IMR-90 (cell line): ENCODE results near the gene PDK1. TPM values are rescaled to one million over a fixed set of nuclear protein-coding genes. Genes with fewer than 3 reads are reported as not detected.

Experiments used
- ATAC-seq: fragments of 200-7000 bp; cut with Tn5 transposase; 2 replicates; pipeline ENCODE4 v1.9.1; 2020; ENCODE audit warnings: low read depth, mild to moderate bottlenecking, moderate library complexity
- BruUV-seq: library from RNA; stranded (reverse); fragments of 400-500 nt; replicated peaks from 2 replicates; lab custom pipeline; 2021; lab: Mats Ljungman, UMichigan
- CTCF ChIA-PET: fragments of 300-600 bp; formaldehyde crosslinking; extraction: SDS; loops from one replicate; lab custom pipeline; 2021; ENCODE audit warnings: antibody characterized with exemption; lab: Yijun Ruan, JAX
- POLR2A ChIA-PET: fragments of 300-600 bp; sonication (Branson Sonifier 250); formaldehyde crosslinking; loops from one replicate; lab custom pipeline; 2022; ENCODE audit warnings: antibody characterized with exemption; ENCODE audit not compliant: unreplicated experiment; lab: Charles Lee
- DNase-seq: peaks from one replicate; pipeline ENCODE4 v3.0.0; 2013
- H2AFZ ChIP-seq: replicated peaks from 2 replicates; pipeline ENCODE3; 2013; ENCODE audit warnings: low read length, mild to moderate bottlenecking; ENCODE audit not compliant: poor library complexity
- H2AK5ac ChIP-seq: 2 replicates; pipeline ENCODE4 v1.6.1; 2013; ENCODE audit warnings: low read depth, low read length, inconsistent platforms
- H2AK9ac ChIP-seq: replicated peaks from 2 replicates; pipeline ENCODE3; 2013; ENCODE audit warnings: mild to moderate bottlenecking, low read depth, low read length, moderate library complexity; ENCODE audit not compliant: poor library complexity
- H2BK120ac ChIP-seq: 2 replicates; pipeline ENCODE4 v1.6.1; 2013; ENCODE audit warnings: low read depth, low read length, inconsistent platforms
- H2BK15ac ChIP-seq: 3 replicates; pipeline ENCODE4 v1.6.1; 2013; ENCODE audit warnings: low read depth, low read length, inconsistent platforms
- H2BK20ac ChIP-seq: 2 replicates; pipeline ENCODE4 v1.6.1; 2013; ENCODE audit warnings: low read depth, mild to moderate bottlenecking, inconsistent platforms, low read length, moderate library complexity
- H2BK5ac ChIP-seq: 2 replicates; pipeline ENCODE4 v1.6.1; 2013; ENCODE audit warnings: mild to moderate bottlenecking, low read depth, low read length, inconsistent platforms; ENCODE audit not compliant: poor library complexity, severe bottlenecking
- H3K14ac ChIP-seq: replicated peaks from 2 replicates; pipeline ENCODE4 v1.6.1; 2013; ENCODE audit warnings: low read depth, low read length, inconsistent platforms
- H3K18ac ChIP-seq: 2 replicates; pipeline ENCODE4 v1.6.1; 2013; ENCODE audit warnings: low read depth, low read length, control low read depth
- H3K23ac ChIP-seq: 2 replicates; pipeline ENCODE4 v1.6.1; 2013; ENCODE audit warnings: low read depth, low read length, inconsistent platforms
- H3K27ac ChIP-seq: 2 replicates; pipeline ENCODE4 v1.5.1; 2013; ENCODE audit warnings: mild to moderate bottlenecking, control low read depth, low read length; ENCODE audit not compliant: insufficient read depth
- H3K27me3 ChIP-seq: 2 replicates; pipeline ENCODE4 v1.6.1; 2013; ENCODE audit warnings: low read length; ENCODE audit not compliant: control insufficient read depth, insufficient read depth
- H3K36me3 ChIP-seq: 2 replicates; pipeline ENCODE4 v1.6.1; 2013; ENCODE audit warnings: low read length, mixed read lengths; ENCODE audit not compliant: control insufficient read depth, insufficient read depth
- H3K4ac ChIP-seq: 2 replicates; pipeline ENCODE4 v1.6.1; 2013; ENCODE audit warnings: low read depth, low read length, inconsistent platforms
- H3K4me1 ChIP-seq: 2 replicates; pipeline ENCODE4 v1.6.1; 2013; ENCODE audit warnings: low read length, mixed read lengths; ENCODE audit not compliant: control insufficient read depth, insufficient read depth
- H3K4me2 ChIP-seq: 2 replicates; pipeline ENCODE4 v1.6.1; 2013; ENCODE audit warnings: low read depth, mild to moderate bottlenecking, control low read depth, low read length, moderate library complexity
- H3K4me3 ChIP-seq: 2 replicates; pipeline ENCODE4 v1.5.1; 2013; ENCODE audit warnings: low read depth, mild to moderate bottlenecking, control low read depth, low read length, moderate library complexity; ENCODE audit not compliant: insufficient read depth
- H3K56ac ChIP-seq: 2 replicates; pipeline ENCODE4 v1.6.1; 2013; ENCODE audit warnings: low read length, inconsistent platforms; ENCODE audit not compliant: insufficient read depth; ENCODE audit errors: extremely low read depth
- H3K79me1 ChIP-seq, 2 experiments: 2 replicates each; pipeline ENCODE4 v1.6.1; 2013; ENCODE audit warnings: low read length in 2 of 2, inconsistent platforms in 1 of 2, low read depth in 1 of 2
- H3K9ac ChIP-seq: 2 replicates; pipeline ENCODE4 v1.6.1; 2013; ENCODE audit warnings: low read depth, low read length, control low read depth
- H3K9me1 ChIP-seq: 2 replicates; pipeline ENCODE4 v1.6.1; 2013; ENCODE audit warnings: low read length, inconsistent platforms; ENCODE audit not compliant: insufficient read depth
- H3K9me3 ChIP-seq: 2 replicates; pipeline ENCODE4 v1.6.1; 2013; ENCODE audit warnings: low read length; ENCODE audit not compliant: control insufficient read depth, insufficient read depth
- H4K20me1 ChIP-seq: 2 replicates; pipeline ENCODE4 v1.6.1; 2013; ENCODE audit warnings: low read length, inconsistent platforms; ENCODE audit not compliant: insufficient read depth
- H4K5ac ChIP-seq: 2 replicates; pipeline ENCODE4 v1.6.1; 2013; ENCODE audit warnings: mild to moderate bottlenecking, low read depth, low read length, control low read depth
- H4K8ac ChIP-seq, 2 experiments: 2 replicates each; pipeline ENCODE4 v1.6.1; 2013; ENCODE audit warnings: low read depth in 2 of 2, low read length in 2 of 2, control low read depth in 1 of 2, inconsistent platforms in 1 of 2
- H4K91ac ChIP-seq: 2 replicates; pipeline ENCODE4 v1.6.1; 2013; ENCODE audit warnings: low read depth, low read length, inconsistent platforms; ENCODE audit not compliant: insufficient read depth
- CHD1 ChIP-seq: IDR thresholded peaks from 2 replicates; pipeline ENCODE4 v1.6.1; 2012; ENCODE audit warnings: low read depth, low read length, improper control_type of control experiment
- FOS ChIP-seq: fragments of 150-350 bp; IDR thresholded peaks from 2 replicates; pipeline ENCODE4 v1.6.1; 2016; ENCODE audit warnings: low read depth, low read length
- POLR2A ChIP-seq: IDR thresholded peaks from 2 replicates; pipeline ENCODE4 v1.6.1; 2012; ENCODE audit warnings: mild to moderate bottlenecking, low read depth, low read length
- WGBS, 2 experiments: methylation state at CpG; one replicate each; pipeline versions ENCODE4 v1.1.5 to v1.1.7; 2013; ENCODE audit warnings: missing lambda C conversion rate in 2 of 2; ENCODE audit not compliant: insufficient read length in 1 of 2; ENCODE audit errors: extremely low coverage in 2 of 2; 5-methylcytosine and 5-hydroxymethylcytosine counted together
- dilution Hi-C: fragments of 300-500 bp; cut with HindIII; formaldehyde crosslinking; loops from one replicate; pipeline ENCODE4 v1.14.3; 2018; ENCODE audit warnings: low sequenced_read_pairs; ENCODE audit not compliant: unreplicated experiment
- in situ Hi-C: fragments of 300-500 bp; cut with MboI; formaldehyde crosslinking; loops from 3 replicates; pipeline ENCODE4 v1.14.3; 2019; ENCODE audit warnings: low sequenced_read_pairs, inconsistent platforms, mixed read lengths
- intact Hi-C: fragments of 100-400 bp; cut with micrococcal nuclease; formaldehyde crosslinking; loops from 2 replicates; pipeline ENCODE4 v1.10.0; 2022
- polyA plus RNA-seq, 3 experiments: library from polyadenylated mRNA; depleted of rRNA; stranded (reverse); fragments of >200 nt; gene quantifications; 2 replicates each; pipeline ENCODE4 v1.2.3, GENCODE V29; 2012; ENCODE audit warnings: low replicate concordance in 1 of 3
- total RNA-seq: library from RNA; depleted of rRNA; stranded (reverse); fragments of >200 nt; gene quantifications from 2 replicates; pipeline ENCODE4 v1.2.3, GENCODE V29; 2012
- TF ChIP-seq, protein P1 (sequence below): fragments of 150-350 bp; IDR thresholded peaks from 2 replicates; pipeline ENCODE4 v1.6.1; 2017; ENCODE audit warnings: mild to moderate bottlenecking, antibody characterized with exemption, low read length, low read depth

The PDK1 gene
- total and polyA plus RNA-seq, 2 of the 4 experiments (the other 2 are of a cell fraction) = 38.1 to 85.9 TPM

DNA sequence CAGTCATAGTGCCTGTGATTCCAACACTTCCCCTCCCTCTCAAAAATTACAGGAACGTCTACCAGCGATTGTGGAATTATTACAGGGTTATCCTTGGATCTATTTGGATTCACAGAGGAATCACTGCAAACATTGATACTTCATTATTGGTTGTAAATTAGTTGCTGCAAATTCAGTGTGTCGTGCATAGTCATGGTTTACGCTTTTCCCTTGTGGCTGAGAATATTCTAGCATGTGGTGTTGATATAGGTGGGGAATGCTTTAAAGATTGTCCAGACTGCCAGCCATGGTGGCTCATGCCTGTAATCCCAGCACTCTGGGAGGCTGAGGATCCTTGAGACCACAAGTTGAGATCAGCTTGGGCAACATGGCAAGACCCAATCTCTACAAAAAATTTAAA is 48.7 kb upstream of the PDK1 start:
- no peak overlapping the region for H3K4me2 ChIP-seq
- no peaks in the 10 kb centered on the region for H3K9me1 ChIP-seq
- no peak overlapping the region for H3K14ac ChIP-seq
- H2AK9ac ChIP-seq = no peak overlapping the region
- H2AK5ac ChIP-seq = no peak overlapping the region
- H3K56ac ChIP-seq = no peak overlapping the region
- no peak overlapping the region for H2BK15ac ChIP-seq
- H3K36me3 ChIP-seq = no peaks in the 10 kb centered on the region; the same call in 1 of the 2 replicates
- dilution Hi-C loops = no loop called here
- no peak overlapping the region for H3K9ac ChIP-seq
- H4K8ac ChIP-seq = no peak overlapping the region
- H2AFZ ChIP-seq = no peak overlapping the region
- no peaks in the 10 kb centered on the region for H4K20me1 ChIP-seq
- TF ChIP-seq, protein P1, sequence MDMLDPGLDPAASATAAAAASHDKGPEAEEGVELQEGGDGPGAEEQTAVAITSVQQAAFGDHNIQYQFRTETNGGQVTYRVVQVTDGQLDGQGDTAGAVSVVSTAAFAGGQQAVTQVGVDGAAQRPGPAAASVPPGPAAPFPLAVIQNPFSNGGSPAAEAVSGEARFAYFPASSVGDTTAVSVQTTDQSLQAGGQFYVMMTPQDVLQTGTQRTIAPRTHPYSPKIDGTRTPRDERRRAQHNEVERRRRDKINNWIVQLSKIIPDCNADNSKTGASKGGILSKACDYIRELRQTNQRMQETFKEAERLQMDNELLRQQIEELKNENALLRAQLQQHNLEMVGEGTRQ = no peak
- TF ChIP-seq CHD1 (no peak), POLR2A (no peak), FOS (no peak)
- BruUV-seq = no TSS peak
- no CpG with 5 or more reads among the region's 4 CpGs for WGBS, 2 experiments
- no peak overlapping the region for H2BK5ac ChIP-seq
- CTCF ChIA-PET = no interaction called here
- intact Hi-C loops = no loop called here
- in situ Hi-C loops = no loop called here
- H3K27me3 ChIP-seq = no peaks in the 10 kb centered on the region
- H2BK20ac ChIP-seq = no peak overlapping the region
- no peaks in the 10 kb centered on the region; a peak in 1 of 4 replicates for H3K79me1 ChIP-seq
- H3K9me3 ChIP-seq = peaks cover 8% of the 10 kb centered on the region
- no peak overlapping the region for H4K5ac ChIP-seq
- no peak overlapping the region for H2BK120ac ChIP-seq
- H3K4ac ChIP-seq = no peak overlapping the region
- POLR2A ChIA-PET = no interaction called here
- no peak overlapping the region for H3K27ac ChIP-seq
- no peak overlapping the region for H3K4me3 ChIP-seq
- H3K4me1 ChIP-seq = no peaks in the 10 kb centered on the region
- H3K23ac ChIP-seq = no peak overlapping the region
- no peak overlapping the region for H4K91ac ChIP-seq
- ATAC-seq (no peak), DNase-seq (no peak)
- H3K18ac ChIP-seq = no peak overlapping the region
